Measurements from ENCODE around the gene RASA2. TPM values are rescaled to one million over a fixed set of nuclear protein-coding genes. Genes with fewer than 3 reads are reported as not detected.

The RASA2 gene
- total and polyA plus RNA-seq, 12 donors = 1.4 to 7.7 (median 5.1) TPM

DNA sequence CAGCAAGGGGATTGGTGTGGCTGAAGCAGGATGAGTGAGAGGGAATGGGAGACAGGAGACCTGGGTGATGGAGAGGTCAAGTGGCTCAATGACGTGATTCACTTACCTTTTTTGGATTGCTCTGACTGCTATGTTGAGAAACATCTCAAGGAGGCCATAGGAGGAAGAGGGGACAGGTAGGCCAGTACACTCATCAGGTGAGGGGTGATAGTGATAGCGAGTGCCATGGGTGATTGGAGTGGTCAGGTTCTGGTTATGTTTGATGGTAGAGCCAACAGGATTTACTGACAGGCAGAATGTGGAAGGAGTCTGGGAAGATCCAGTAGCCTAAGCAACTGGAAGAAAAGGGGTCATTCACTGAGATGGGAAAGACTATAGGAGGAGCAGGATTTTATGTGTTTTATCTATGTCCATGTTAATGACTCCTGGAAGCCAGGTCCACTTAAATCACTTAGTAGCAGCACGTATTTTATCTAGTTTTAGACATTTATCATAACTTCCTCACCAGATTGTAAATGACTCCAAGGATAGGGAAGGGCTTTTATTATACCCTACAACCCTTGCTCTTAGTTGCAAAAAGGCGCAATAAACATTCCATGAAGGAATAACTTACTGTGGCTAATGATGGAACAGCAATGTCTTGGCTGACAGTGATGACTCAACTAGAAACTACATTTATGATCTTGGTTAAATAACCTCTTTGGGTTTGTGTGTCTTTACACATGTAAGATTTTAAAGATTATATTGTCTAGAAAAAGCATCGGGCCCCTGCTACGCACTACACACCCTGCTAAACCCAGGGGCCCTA, 131.5 kb downstream of the RASA2 start:
- TF ChIP-seq, protein P1, sequence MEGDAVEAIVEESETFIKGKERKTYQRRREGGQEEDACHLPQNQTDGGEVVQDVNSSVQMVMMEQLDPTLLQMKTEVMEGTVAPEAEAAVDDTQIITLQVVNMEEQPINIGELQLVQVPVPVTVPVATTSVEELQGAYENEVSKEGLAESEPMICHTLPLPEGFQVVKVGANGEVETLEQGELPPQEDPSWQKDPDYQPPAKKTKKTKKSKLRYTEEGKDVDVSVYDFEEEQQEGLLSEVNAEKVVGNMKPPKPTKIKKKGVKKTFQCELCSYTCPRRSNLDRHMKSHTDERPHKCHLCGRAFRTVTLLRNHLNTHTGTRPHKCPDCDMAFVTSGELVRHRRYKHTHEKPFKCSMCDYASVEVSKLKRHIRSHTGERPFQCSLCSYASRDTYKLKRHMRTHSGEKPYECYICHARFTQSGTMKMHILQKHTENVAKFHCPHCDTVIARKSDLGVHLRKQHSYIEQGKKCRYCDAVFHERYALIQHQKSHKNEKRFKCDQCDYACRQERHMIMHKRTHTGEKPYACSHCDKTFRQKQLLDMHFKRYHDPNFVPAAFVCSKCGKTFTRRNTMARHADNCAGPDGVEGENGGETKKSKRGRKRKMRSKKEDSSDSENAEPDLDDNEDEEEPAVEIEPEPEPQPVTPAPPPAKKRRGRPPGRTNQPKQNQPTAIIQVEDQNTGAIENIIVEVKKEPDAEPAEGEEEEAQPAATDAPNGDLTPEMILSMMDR (IDR thresholded peaks at IDR 0.05) = no peak
- Histone ChIP-seq H3K27ac (no peak overlapping the region), H3K36me3 (peaks cover 0 to 38% (median 2%) of the 10 kb centered on the region in 9 donors), H3K9me3 (no peaks in the 10 kb centered on the region), H3K4me3 (no peak overlapping the region), H3K4me1 (no peaks in the 10 kb centered on the region), H3K27me3 (no peaks in the 10 kb centered on the region)
- no peak for ATAC-seq
- intact Hi-C loops (cut with DNase I) = no loop called here
- 90 to 91% methylated on average over 6 of the region's 6 CpGs for WGBS, 2 donors
- DNase-seq = no peak

DNA sequence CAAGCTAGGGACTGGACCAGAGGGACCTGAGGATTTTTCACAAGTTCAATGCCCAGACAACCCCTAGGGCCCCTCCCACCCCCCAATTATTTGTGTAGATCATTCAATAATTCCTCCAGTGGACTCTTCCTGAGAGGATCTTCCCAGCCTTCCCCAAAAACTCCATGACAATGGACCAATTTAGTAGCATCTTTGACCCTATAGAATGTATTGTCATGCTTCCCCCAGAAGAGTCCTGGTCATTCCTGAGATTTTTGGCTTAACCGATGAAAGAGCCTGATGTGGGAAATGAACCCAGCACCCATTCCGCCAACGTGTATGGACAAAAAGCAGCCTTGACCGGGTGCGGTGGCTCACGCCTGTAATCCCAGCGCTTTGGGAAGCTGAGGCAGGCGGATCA, 132.1 kb downstream of the RASA2 start:
- 90 to 94% methylated on average over 8 of the region's 8 CpGs for WGBS, 2 donors
- TF ChIP-seq, protein P1 (IDR thresholded peaks at IDR 0.05) = no peak
- DNase-seq (no peak), ATAC-seq (no peak)
- Histone ChIP-seq H3K36me3 (peaks cover 0 to 32% (median 0%) of the 10 kb centered on the region in 9 donors), H3K9me3 (no peaks in the 10 kb centered on the region), H3K27me3 (no peaks in the 10 kb centered on the region), H3K4me1 (no peaks in the 10 kb centered on the region), H3K27ac (no peak overlapping the region), H3K4me3 (no peak overlapping the region)
- intact Hi-C loops (cut with DNase I) = no loop called here

GRCh38 chr3:141619450-141619849, 132.6 kb downstream of the RASA2 start:
- TF ChIP-seq, protein P1 (IDR thresholded peaks at IDR 0.05) = no peak
- ATAC-seq (no peak), DNase-seq (no peak)
- intact Hi-C loops (cut with DNase I) = no loop called here
- H3K4me1 ChIP-seq = no peaks in the 10 kb centered on the region
- 67 to 69% methylated on average over 4 of the region's 4 CpGs for WGBS, 2 donors
- no peak overlapping the region for H3K4me3 ChIP-seq
- H3K27ac ChIP-seq = no peak overlapping the region
- no peaks in the 10 kb centered on the region for H3K27me3 ChIP-seq
- H3K9me3 ChIP-seq = no peaks in the 10 kb centered on the region
- H3K36me3 ChIP-seq = peaks cover 0 to 27% (median 0%) of the 10 kb centered on the region in 9 donors

GRCh38 chr3:141623691-141624090, 136.9 kb downstream of the RASA2 start:
- H3K9me3 ChIP-seq = peaks cover 0 to 9% (median 2%) of the 10 kb centered on the region in 11 donors
- no peak for ATAC-seq

More at GRCh38 chr3:141623691-141624090, 136.9 kb downstream of the RASA2 start:
- no peak for DNase-seq
- H3K4me3 ChIP-seq = no peak overlapping the region
- no peak overlapping the region for H3K27ac ChIP-seq
- TF ChIP-seq, protein P1 (IDR thresholded peaks at IDR 0.05) = no peak
- 76 to 77% methylated on average over 5 of the region's 5 CpGs for WGBS, 2 donors
- H3K27me3 ChIP-seq = no peaks in the 10 kb centered on the region
- intact Hi-C loops (cut with DNase I) = no loop called here
- H3K4me1 ChIP-seq = no peaks in the 10 kb centered on the region
- no peaks in the 10 kb centered on the region for H3K36me3 ChIP-seq

All from heart right ventricle (tissue), 16 donors.